ENCODE results near the gene NFIX.
"Not testable (repeated sequence)": the region's sequence is repeated elsewhere in the genome, so short reads cannot be mapped to it uniquely, and the experiment has no call there.

NFIX gene

GRCh38 chr19:12959481-12959880, 35.8 kb upstream of the NFIX start:
- no peak for DNase-seq

- DNase-seq = peak; percentile 63
Observed at GRCh38 chr19:12965017-12965811, 30.1 kb upstream of the NFIX start.

- no peak for DNase-seq
Observed at GRCh38 chr19:12965812-12966135, 29.5 kb upstream of the NFIX start.

- no peak for DNase-seq
Observed at GRCh38 chr19:12967907-12968306, 27.4 kb upstream of the NFIX start.

GRCh38 chr19:12969292-12969988, 25.8 kb upstream of the NFIX start, which contains the start of gene DAND5:
Gene DAND5 (plus strand): TSS chr19:12969576. CDS start chr19:12969661, 85 bp downstream.
- DNase-seq = no peak

- DNase-seq = no peak
Observed at GRCh38 chr19:12970070-12970820, 25.0 kb upstream of the NFIX start.

- no peak for DNase-seq
Observed at GRCh38 chr19:12973236-12973635, 22.0 kb upstream of the NFIX start.

- DNase-seq = no peak
Observed at GRCh38 chr19:12974301-12975220, 20.7 kb upstream of the NFIX start.

GRCh38 chr19:12975221-12975741, 20.0 kb upstream of the NFIX start:
- DNase-seq = no peak

- not testable (repeated sequence) for DNase-seq
Observed at GRCh38 chr19:12976109-12976508, 19.2 kb upstream of the NFIX start.

GRCh38 chr19:12979974-12980373, 15.3 kb upstream of the NFIX start:
- DNase-seq = no peak

GRCh38 chr19:12982648-12983047, 12.6 kb upstream of the NFIX start:
- no peak for DNase-seq

GRCh38 chr19:12983091-12983490, 12.2 kb upstream of the NFIX start:
- DNase-seq = no peak

- peak; percentile 24 for DNase-seq
Observed at GRCh38 chr19:12983542-12984142, 11.6 kb upstream of the NFIX start.

GRCh38 chr19:12984143-12984627, 11.1 kb upstream of the NFIX start:
- no peak for DNase-seq

GRCh38 chr19:12984683-12985048, 10.6 kb upstream of the NFIX start:
- no peak for DNase-seq

- DNase-seq = no peak
Observed at GRCh38 chr19:12985049-12985776, 10.1 kb upstream of the NFIX start.

- no peak for DNase-seq
Observed at GRCh38 chr19:12986726-12987125, 8.5 kb upstream of the NFIX start.

- DNase-seq = no peak
Observed at GRCh38 chr19:12987190-12987589, 8.1 kb upstream of the NFIX start.

GRCh38 chr19:12987781-12988180, 7.5 kb upstream of the NFIX start:
- DNase-seq = no peak

- no peak for DNase-seq
Observed at GRCh38 chr19:12990431-12990830, 4.8 kb upstream of the NFIX start.

Data from DMS153 (cell line).